ENCODE data around the gene OR2A12. TPM values are rescaled to one million over a fixed set of nuclear protein-coding genes. Genes with fewer than 3 reads are reported as not detected.

The OR2A12 gene
- polyA plus RNA-seq, 4 donors: 0.03 TPM; not detected in 3

GRCh38 chr7:144057954-144058353, 28.1 kb upstream of the OR2A12 start:
- Histone ChIP-seq H3K4me1 (ENCODE audit: control insufficient read depth in 3 of 3, insufficient read depth in 2 of 3, low read depth in 1 of 3, low read length in 2 of 3) (no peaks in the 10 kb centered on the region), H3K27ac (ENCODE audit: low read depth in 1 of 3, low read length in 2 of 3) (no peak overlapping the region), H3K36me3 (ENCODE audit: control insufficient read depth in 3 of 3, insufficient read depth in 2 of 3, low read depth in 1 of 3, low read length in 3 of 3) (no peaks in the 10 kb centered on the region), H3K9me3 (ENCODE audit: control insufficient read depth in 2 of 2, insufficient read depth in 1 of 2, low read depth in 1 of 2, low read length in 1 of 2) (peaks cover 0 to 2% of the 10 kb centered on the region in 2 donors), H3K27me3 (ENCODE audit: control insufficient read depth in 3 of 3, insufficient read depth in 3 of 3, low read length in 3 of 3) (no peaks in the 10 kb centered on the region), H3K4me3 (ENCODE audit: low read depth in 1 of 3, low read length in 3 of 3) (no peak overlapping the region)
- FAIRE-seq (no peak), DNase-seq (no peak)
- 52 to 70% (median 56%) methylated on average over 3 of the region's 3 CpGs for WGBS, 3 donors

GRCh38 chr7:144063710-144064109, 22.4 kb upstream of the OR2A12 start:
- no peak overlapping the region for H3K27ac ChIP-seq (ENCODE audit: low read depth in 1 of 3, low read length in 2 of 3)
- FAIRE-seq: no peak

GRCh38 chr7:144069511-144069910, 16.6 kb upstream of the OR2A12 start, which contains the start of gene OR2A25:
Gene OR2A25 (plus strand): TSS chr7:144069811. CDS start chr7:144074220, 4,409 bp downstream.
- Histone ChIP-seq H3K27me3 (ENCODE audit: control insufficient read depth in 3 of 3, insufficient read depth in 3 of 3, low read length in 3 of 3) (no peaks in the 10 kb centered on the region), H3K4me3 (ENCODE audit: low read depth in 1 of 3, low read length in 3 of 3) (no peak within 1 kb of the TSS), H3K4me1 (ENCODE audit: control insufficient read depth in 3 of 3, insufficient read depth in 2 of 3, low read depth in 1 of 3, low read length in 2 of 3) (no peaks in the 10 kb centered on the region), H3K36me3 (ENCODE audit: control insufficient read depth in 3 of 3, insufficient read depth in 2 of 3, low read depth in 1 of 3, low read length in 3 of 3) (no peaks in the 10 kb centered on the region), H3K9me3 (ENCODE audit: control insufficient read depth in 2 of 2, insufficient read depth in 1 of 2, low read depth in 1 of 2, low read length in 1 of 2) (no peaks in the 10 kb centered on the region), H3K27ac (ENCODE audit: low read depth in 1 of 3, low read length in 2 of 3) (no peak within 1 kb of the TSS)
- no peak for FAIRE-seq
- DNase-seq: no peak
- 61 to 85% (median 69%) methylated on average over 1 of the region's 1 CpG for WGBS, 3 donors

More at GRCh38 chr7:144063710-144064109, 22.4 kb upstream of the OR2A12 start:
- Histone ChIP-seq H3K27me3 (ENCODE audit: control insufficient read depth in 3 of 3, insufficient read depth in 3 of 3, low read length in 3 of 3) (no peaks in the 10 kb centered on the region), H3K4me3 (ENCODE audit: low read depth in 1 of 3, low read length in 3 of 3) (no peak overlapping the region), H3K36me3 (ENCODE audit: control insufficient read depth in 3 of 3, insufficient read depth in 2 of 3, low read depth in 1 of 3, low read length in 3 of 3) (no peaks in the 10 kb centered on the region), H3K4me1 (ENCODE audit: control insufficient read depth in 3 of 3, insufficient read depth in 2 of 3, low read depth in 1 of 3, low read length in 2 of 3) (no peaks in the 10 kb centered on the region), H3K9me3 (ENCODE audit: control insufficient read depth in 2 of 2, insufficient read depth in 1 of 2, low read depth in 1 of 2, low read length in 1 of 2) (peaks cover 0 to 2% of the 10 kb centered on the region in 2 donors)
- WGBS, 3 donors: 27 to 53% (median 43%) methylated on average over 3 of the region's 3 CpGs
- no peak for DNase-seq

- 64 to 76% (median 66%) methylated on average over 2 of the region's 2 CpGs for WGBS, 3 donors
- Histone ChIP-seq H3K27ac (ENCODE audit: low read depth in 1 of 3, low read length in 2 of 3) (no peak overlapping the region), H3K9me3 (ENCODE audit: control insufficient read depth in 2 of 2, insufficient read depth in 1 of 2, low read depth in 1 of 2, low read length in 1 of 2) (no peaks in the 10 kb centered on the region), H3K36me3 (ENCODE audit: control insufficient read depth in 3 of 3, insufficient read depth in 2 of 3, low read depth in 1 of 3, low read length in 3 of 3) (no peaks in the 10 kb centered on the region), H3K4me1 (ENCODE audit: control insufficient read depth in 3 of 3, insufficient read depth in 2 of 3, low read depth in 1 of 3, low read length in 2 of 3) (no peaks in the 10 kb centered on the region), H3K27me3 (ENCODE audit: control insufficient read depth in 3 of 3, insufficient read depth in 3 of 3, low read length in 3 of 3) (no peaks in the 10 kb centered on the region), H3K4me3 (ENCODE audit: low read depth in 1 of 3, low read length in 3 of 3) (no peak overlapping the region)
- FAIRE-seq (no peak), DNase-seq (no peak)
These were observed 16.1 kb upstream of the OR2A12 start for GRCh38 chr7:144069953-144070352.

GRCh38 chr7:144074374-144074773, 11.7 kb upstream of the OR2A12 start:
- Histone ChIP-seq H3K36me3 (ENCODE audit: control insufficient read depth in 3 of 3, insufficient read depth in 2 of 3, low read depth in 1 of 3, low read length in 3 of 3) (no peaks in the 10 kb centered on the region), H3K27me3 (ENCODE audit: control insufficient read depth in 3 of 3, insufficient read depth in 3 of 3, low read length in 3 of 3) (no peaks in the 10 kb centered on the region), H3K4me3 (ENCODE audit: low read depth in 1 of 3, low read length in 3 of 3) (no peak overlapping the region), H3K9me3 (ENCODE audit: control insufficient read depth in 2 of 2, insufficient read depth in 1 of 2, low read depth in 1 of 2, low read length in 1 of 2) (no peaks in the 10 kb centered on the region), H3K4me1 (ENCODE audit: control insufficient read depth in 3 of 3, insufficient read depth in 2 of 3, low read depth in 1 of 3, low read length in 2 of 3) (no peaks in the 10 kb centered on the region), H3K27ac (ENCODE audit: low read depth in 1 of 3, low read length in 2 of 3) (no peak overlapping the region)
- 89 to 93% (median 90%) methylated on average over 8 of the region's 8 CpGs for WGBS, 3 donors
- FAIRE-seq (no peak), DNase-seq (no peak)

GRCh38 chr7:144086730-144087129, 652 bp downstream of the OR2A12 start:
- WGBS, 3 donors: 62 to 74% (median 69%) methylated on average over 4 of the region's 4 CpGs
- no peak for DNase-seq
- Histone ChIP-seq H3K27me3 (ENCODE audit: control insufficient read depth in 3 of 3, insufficient read depth in 3 of 3, low read length in 3 of 3) (peaks cover 0 to 3% (median 0%) of the 10 kb centered on the region in 3 donors), H3K36me3 (ENCODE audit: control insufficient read depth in 3 of 3, insufficient read depth in 2 of 3, low read depth in 1 of 3, low read length in 3 of 3) (no peaks in the 10 kb centered on the region), H3K27ac (ENCODE audit: low read depth in 1 of 3, low read length in 2 of 3) (no peak overlapping the region), H3K4me1 (ENCODE audit: control insufficient read depth in 3 of 3, insufficient read depth in 2 of 3, low read depth in 1 of 3, low read length in 2 of 3) (no peaks in the 10 kb centered on the region), H3K4me3 (ENCODE audit: low read depth in 1 of 3, low read length in 3 of 3) (no peak overlapping the region), H3K9me3 (ENCODE audit: control insufficient read depth in 2 of 2, insufficient read depth in 1 of 2, low read depth in 1 of 2, low read length in 1 of 2) (no peaks in the 10 kb centered on the region)
- no peak for FAIRE-seq

GRCh38 chr7:144087230-144087629, 1.2 kb downstream of the OR2A12 start:
- no peaks in the 10 kb centered on the region for H3K27me3 ChIP-seq (ENCODE audit: control insufficient read depth in 3 of 3, insufficient read depth in 3 of 3, low read length in 3 of 3)

GRCh38 chr7:144090667-144091066, 4.6 kb downstream of the OR2A12 start:
- Histone ChIP-seq H3K4me3 (ENCODE audit: low read depth in 1 of 3, low read length in 3 of 3) (no peak overlapping the region), H3K9me3 (ENCODE audit: control insufficient read depth in 2 of 2, insufficient read depth in 1 of 2, low read depth in 1 of 2, low read length in 1 of 2) (no peaks in the 10 kb centered on the region), H3K36me3 (ENCODE audit: control insufficient read depth in 3 of 3, insufficient read depth in 2 of 3, low read depth in 1 of 3, low read length in 3 of 3) (no peaks in the 10 kb centered on the region), H3K4me1 (ENCODE audit: control insufficient read depth in 3 of 3, insufficient read depth in 2 of 3, low read depth in 1 of 3, low read length in 2 of 3) (no peaks in the 10 kb centered on the region), H3K27me3 (ENCODE audit: control insufficient read depth in 3 of 3, insufficient read depth in 3 of 3, low read length in 3 of 3) (no peaks in the 10 kb centered on the region), H3K27ac (ENCODE audit: low read depth in 1 of 3, low read length in 2 of 3) (no peak overlapping the region)
- 88 to 90% (median 88%) methylated on average over 3 of the region's 3 CpGs for WGBS, 3 donors
- DNase-seq (no peak), FAIRE-seq (no peak)

More at GRCh38 chr7:144087230-144087629, 1.2 kb downstream of the OR2A12 start:
- no peak for FAIRE-seq
- WGBS, 3 donors: 79 to 84% (median 79%) methylated on average over 1 of the region's 1 CpG
- H3K4me1 ChIP-seq (ENCODE audit: control insufficient read depth in 3 of 3, insufficient read depth in 2 of 3, low read depth in 1 of 3, low read length in 2 of 3): no peaks in the 10 kb centered on the region
- DNase-seq: no peak
- H3K9me3 ChIP-seq (ENCODE audit: control insufficient read depth in 2 of 2, insufficient read depth in 1 of 2, low read depth in 1 of 2, low read length in 1 of 2): no peaks in the 10 kb centered on the region
- no peak overlapping the region for H3K27ac ChIP-seq (ENCODE audit: low read depth in 1 of 3, low read length in 2 of 3)
- H3K36me3 ChIP-seq (ENCODE audit: control insufficient read depth in 3 of 3, insufficient read depth in 2 of 3, low read depth in 1 of 3, low read length in 3 of 3): no peaks in the 10 kb centered on the region
- no peak overlapping the region for H3K4me3 ChIP-seq (ENCODE audit: low read depth in 1 of 3, low read length in 3 of 3)

- Histone ChIP-seq H3K9me3 (ENCODE audit: control insufficient read depth in 2 of 2, insufficient read depth in 1 of 2, low read depth in 1 of 2, low read length in 1 of 2) (no peaks in the 10 kb centered on the region), H3K27me3 (ENCODE audit: control insufficient read depth in 3 of 3, insufficient read depth in 3 of 3, low read length in 3 of 3) (no peaks in the 10 kb centered on the region), H3K4me1 (ENCODE audit: control insufficient read depth in 3 of 3, insufficient read depth in 2 of 3, low read depth in 1 of 3, low read length in 2 of 3) (no peaks in the 10 kb centered on the region), H3K36me3 (ENCODE audit: control insufficient read depth in 3 of 3, insufficient read depth in 2 of 3, low read depth in 1 of 3, low read length in 3 of 3) (no peaks in the 10 kb centered on the region), H3K27ac (ENCODE audit: low read depth in 1 of 3, low read length in 2 of 3) (no peak overlapping the region), H3K4me3 (ENCODE audit: low read depth in 1 of 3, low read length in 3 of 3) (no peak overlapping the region)
- DNase-seq (no peak), FAIRE-seq (no peak)
These were observed 12.7 kb downstream of the OR2A12 start for GRCh38 chr7:144098776-144099175.
